ENCODE measurements around the gene C22orf31.

C22orf31 gene

GRCh38 chr22:29023172-29023796 lies 38.3 kb downstream of the C22orf31 start:
- no peak for DNase-seq

GRCh38 chr22:29022101-29022817 lies 39.4 kb downstream of the C22orf31 start:
- DNase-seq = no peak

GRCh38 chr22:29018293-29019189 lies 43.1 kb downstream of the C22orf31 start:
- DNase-seq = no peak

- no peak for DNase-seq
Observed at GRCh38 chr22:29016067-29016938, 45.3 kb downstream of the C22orf31 start.

GRCh38 chr22:29014773-29015172 lies 46.9 kb downstream of the C22orf31 start:
- DNase-seq = no peak

GRCh38 chr22:29014293-29014692 lies 47.3 kb downstream of the C22orf31 start:
- DNase-seq = no peak

GRCh38 chr22:29012952-29013351 lies 48.7 kb downstream of the C22orf31 start:
- no peak for DNase-seq

- DNase-seq = no peak
Observed at GRCh38 chr22:29012101-29012433, 49.6 kb downstream of the C22orf31 start.

- DNase-seq = no peak
Observed at GRCh38 chr22:29011240-29012100, 50.2 kb downstream of the C22orf31 start.

GRCh38 chr22:29009148-29009547 lies 52.5 kb downstream of the C22orf31 start:
- DNase-seq = no peak

Measured in NCI-H2081 treated with DMSO at 0.1 percent for 48 hours (cell line).